Measurements from ENCODE around the gene RELA.
"Not testable (repeated sequence)": the region's sequence is repeated elsewhere in the genome, so short reads cannot be mapped to it uniquely, and the experiment has no call there.

DNA sequence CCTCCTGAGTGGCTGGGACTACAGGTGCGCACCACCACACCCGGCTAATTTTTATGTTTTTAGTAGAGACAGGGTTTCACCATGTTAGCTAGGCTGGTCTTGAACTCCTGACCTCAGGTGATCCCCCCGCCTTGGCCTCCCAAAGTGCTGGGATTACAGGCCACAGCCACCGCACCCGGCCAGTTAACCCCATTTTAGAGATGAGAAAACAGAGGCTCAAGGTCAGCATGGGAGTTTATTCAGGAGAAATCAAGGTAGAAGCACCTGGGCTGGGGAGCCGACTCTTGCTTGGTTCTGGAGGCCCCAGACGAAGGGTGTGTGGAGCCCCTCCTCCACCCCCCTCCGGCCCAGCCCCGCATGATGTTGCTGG is 23.5 kb downstream of the RELA start:
- TF ChIP-seq, protein P1, sequence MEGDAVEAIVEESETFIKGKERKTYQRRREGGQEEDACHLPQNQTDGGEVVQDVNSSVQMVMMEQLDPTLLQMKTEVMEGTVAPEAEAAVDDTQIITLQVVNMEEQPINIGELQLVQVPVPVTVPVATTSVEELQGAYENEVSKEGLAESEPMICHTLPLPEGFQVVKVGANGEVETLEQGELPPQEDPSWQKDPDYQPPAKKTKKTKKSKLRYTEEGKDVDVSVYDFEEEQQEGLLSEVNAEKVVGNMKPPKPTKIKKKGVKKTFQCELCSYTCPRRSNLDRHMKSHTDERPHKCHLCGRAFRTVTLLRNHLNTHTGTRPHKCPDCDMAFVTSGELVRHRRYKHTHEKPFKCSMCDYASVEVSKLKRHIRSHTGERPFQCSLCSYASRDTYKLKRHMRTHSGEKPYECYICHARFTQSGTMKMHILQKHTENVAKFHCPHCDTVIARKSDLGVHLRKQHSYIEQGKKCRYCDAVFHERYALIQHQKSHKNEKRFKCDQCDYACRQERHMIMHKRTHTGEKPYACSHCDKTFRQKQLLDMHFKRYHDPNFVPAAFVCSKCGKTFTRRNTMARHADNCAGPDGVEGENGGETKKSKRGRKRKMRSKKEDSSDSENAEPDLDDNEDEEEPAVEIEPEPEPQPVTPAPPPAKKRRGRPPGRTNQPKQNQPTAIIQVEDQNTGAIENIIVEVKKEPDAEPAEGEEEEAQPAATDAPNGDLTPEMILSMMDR (IDR thresholded peaks at IDR 0.05; ENCODE audit: extremely low read depth in 1 of 2, insufficient read depth in 1 of 2, low read depth in 1 of 2, low read length in 2 of 2) = not testable (repeated sequence)
- not testable (repeated sequence) for TF ChIP-seq POLR2A (IDR thresholded peaks at IDR 0.05; ENCODE audit: low read depth, low read length); MYC (IDR thresholded peaks at IDR 0.05; ENCODE audit: low read depth, low read length); EZH2 (IDR thresholded peaks at IDR 0.05; ENCODE audit: borderline replicate concordance, low read depth, low read length, severe bottlenecking)

Data from endothelial cell of umbilical vein (primary cell).